Transverse colon (tissue), 4 donors: Measurements from ENCODE around the gene FREM2.

ENCODE experiments used
- CTCF ChIP-seq, 5 experiments: fragments of 200-600 bp in 3 of 5; fragments of 450-650 bp in 2 of 5; sonication (generic) in 3 of 5; IDR thresholded peaks; 1 replicate in 2 of 5; 2 replicates in 3 of 5; pipeline ENCODE4 v1.5.1; 2016 to 2017; ENCODE audit warnings: antibody characterized with exemption in 5 of 5, inconsistent platforms in 3 of 5, mild to moderate bottlenecking in 2 of 5, moderate library complexity in 1 of 5
- EP300 ChIP-seq: sonication (generic); formaldehyde crosslinking; IDR thresholded peaks from one replicate; pipeline ENCODE4 v1.6.1; 2017; ENCODE audit warnings: antibody characterized with exemption, low read depth
- POLR2A ChIP-seq: fragments of 450-650 bp; IDR thresholded peaks from one replicate; pipeline ENCODE4 v1.6.1; 2016; ENCODE audit warnings: antibody characterized with exemption, mild to moderate bottlenecking, moderate library complexity
- POLR2AphosphoS5 ChIP-seq, 3 donors: sonication (generic); formaldehyde crosslinking; IDR thresholded peaks; one replicate each; pipeline ENCODE4 v1.6.1; 2016; ENCODE audit warnings: antibody characterized with exemption in 3 of 3

DNA sequence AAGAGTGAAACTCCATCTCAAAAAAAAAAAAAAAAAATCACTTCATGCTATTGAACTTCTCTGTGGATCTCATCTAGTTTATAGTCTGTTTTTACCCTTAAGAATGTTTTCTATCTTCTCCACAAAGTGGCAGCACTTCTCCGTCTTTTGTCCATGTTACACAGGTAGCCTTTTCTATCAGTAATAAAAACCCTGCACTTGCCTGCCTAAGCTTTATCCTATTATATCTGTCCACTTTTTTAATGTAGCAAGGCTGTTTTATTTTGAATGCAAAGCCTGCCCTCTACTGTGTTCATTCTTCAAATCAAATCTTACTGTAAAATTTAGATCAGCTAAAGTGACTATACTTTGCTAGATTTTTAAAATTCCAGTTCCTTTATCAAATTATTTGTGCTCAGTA, 179.8 kb downstream of the FREM2 start:
- TF ChIP-seq CTCF (IDR thresholded peaks at IDR 0.05): peak in 2 of 5 experiments; percentile 24 to 39
- no peak for TF ChIP-seq POLR2A
- no peak for TF ChIP-seq EP300
- TF ChIP-seq POLR2AphosphoS5 (IDR thresholded peaks at IDR 0.05): no peak
